ENCODE results near the gene AIP. TPM values are rescaled to one million over a fixed set of nuclear protein-coding genes. Genes with fewer than 3 reads are reported as not detected.

Gene AIP
- total RNA-seq, 1 donor from 2014 or later, result 84.5 TPM

- Histone ChIP-seq H3K27ac (ENCODE audit: low read depth, low read length) (no peak overlapping the region), H3K27me3 (ENCODE audit: control insufficient read depth in 3 of 3, insufficient read depth in 3 of 3, low read length in 3 of 3) (peaks cover 0 to 11% (median 3%) of the 10 kb centered on the region in 3 donors), H3K4me1 (ENCODE audit: control insufficient read depth in 3 of 3, insufficient read depth in 3 of 3, low read length in 3 of 3) (no peaks in the 10 kb centered on the region), H3K9ac (ENCODE audit: low read depth in 1 of 3, low read length in 3 of 3) (no peak overlapping the region), H3K9me3 (ENCODE audit: control insufficient read depth in 3 of 3, low read length in 3 of 3) (peaks cover 0 to 3% (median 0%) of the 10 kb centered on the region in 3 donors), H3K4me3 (ENCODE audit: low read length in 3 of 3) (no peak overlapping the region), H3K36me3 (ENCODE audit: control insufficient read depth in 3 of 3, insufficient read depth in 3 of 3, low read length in 3 of 3) (no peaks in the 10 kb centered on the region)
Measured at GRCh38 chr11:67530282-67530592, 47.4 kb downstream of the AIP start.

- Histone ChIP-seq H3K4me1 (ENCODE audit: control insufficient read depth in 3 of 3, insufficient read depth in 3 of 3, low read length in 3 of 3) (no peaks in the 10 kb centered on the region), H3K36me3 (ENCODE audit: control insufficient read depth in 3 of 3, insufficient read depth in 3 of 3, low read length in 3 of 3) (no peaks in the 10 kb centered on the region), H3K9me3 (ENCODE audit: control insufficient read depth in 3 of 3, low read length in 3 of 3) (peaks cover 0 to 3% (median 0%) of the 10 kb centered on the region in 3 donors), H3K27ac (ENCODE audit: low read depth, low read length) (no peak overlapping the region), H3K9ac (ENCODE audit: low read depth in 1 of 3, low read length in 3 of 3) (no peak overlapping the region), H3K4me3 (ENCODE audit: low read length in 3 of 3) (no peak overlapping the region), H3K27me3 (ENCODE audit: control insufficient read depth in 3 of 3, insufficient read depth in 3 of 3, low read length in 3 of 3) (peaks cover 0 to 4% (median 3%) of the 10 kb centered on the region in 3 donors)
Measured at GRCh38 chr11:67532889-67533288, 50.1 kb downstream of the AIP start.

DNA sequence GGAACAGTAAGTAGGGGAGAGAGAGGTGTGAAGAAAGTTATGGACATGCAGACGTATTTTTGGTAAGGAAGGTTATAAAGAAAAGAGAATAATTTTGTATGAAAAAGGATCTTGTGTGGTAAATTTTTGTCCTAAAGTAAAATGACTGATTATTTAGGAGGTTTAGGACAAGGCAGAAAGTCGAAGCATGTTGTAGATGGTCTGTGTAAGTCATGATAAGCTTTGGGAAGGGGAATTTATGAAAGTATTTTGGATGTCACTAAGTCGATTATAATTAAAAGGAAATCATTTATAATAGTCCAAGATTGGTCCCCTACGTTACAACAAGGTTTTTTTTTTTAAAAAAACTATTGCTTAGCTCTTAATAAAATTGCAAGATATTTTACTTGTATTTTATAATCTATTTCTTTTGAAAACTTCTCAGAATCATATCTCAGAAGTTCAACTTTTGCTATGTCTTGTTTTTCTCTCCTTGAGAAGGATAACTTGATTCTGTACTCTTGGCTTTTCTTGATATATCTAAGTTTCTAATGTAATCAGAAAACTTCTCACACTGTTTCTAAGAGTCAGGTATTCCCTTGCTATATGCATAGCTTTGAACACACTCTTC, 51.3 kb downstream of the AIP start:
- Histone ChIP-seq H3K27ac (ENCODE audit: low read depth, low read length) (no peak overlapping the region), H3K36me3 (ENCODE audit: control insufficient read depth in 3 of 3, insufficient read depth in 3 of 3, low read length in 3 of 3) (no peaks in the 10 kb centered on the region), H3K9ac (ENCODE audit: low read depth in 1 of 3, low read length in 3 of 3) (no peak overlapping the region), H3K4me3 (ENCODE audit: low read length in 3 of 3) (no peak overlapping the region), H3K4me1 (ENCODE audit: control insufficient read depth in 3 of 3, insufficient read depth in 3 of 3, low read length in 3 of 3) (no peaks in the 10 kb centered on the region), H3K9me3 (ENCODE audit: control insufficient read depth in 3 of 3, low read length in 3 of 3) (peaks cover 0 to 3% (median 0%) of the 10 kb centered on the region in 3 donors), H3K27me3 (ENCODE audit: control insufficient read depth in 3 of 3, insufficient read depth in 3 of 3, low read length in 3 of 3) (peaks cover 0 to 7% (median 3%) of the 10 kb centered on the region in 3 donors)

DNA sequence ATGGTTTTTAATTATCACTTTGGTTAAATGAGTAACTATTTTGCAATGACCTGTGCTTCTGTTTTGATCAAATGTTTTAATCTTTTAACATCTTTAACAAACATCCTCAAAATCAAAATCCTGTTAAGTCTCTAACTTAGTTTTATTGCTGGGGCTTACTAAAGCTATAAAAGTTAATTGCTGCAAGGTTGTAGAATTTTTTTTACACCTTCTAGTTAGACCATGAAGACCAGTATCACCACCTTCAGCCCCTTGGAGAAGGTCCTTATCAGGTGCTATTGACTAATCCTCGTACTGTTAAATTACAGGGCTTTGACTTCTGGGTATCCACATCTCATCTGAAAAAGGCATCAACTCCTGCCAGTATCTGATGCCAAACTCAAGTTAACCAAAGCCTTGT, 52.7 kb downstream of the AIP start:
- H3K36me3 ChIP-seq (ENCODE audit: control insufficient read depth in 3 of 3, insufficient read depth in 3 of 3, low read length in 3 of 3), result no peaks in the 10 kb centered on the region
- peaks cover 0 to 3% (median 0%) of the 10 kb centered on the region in 3 donors for H3K9me3 ChIP-seq (ENCODE audit: control insufficient read depth in 3 of 3, low read length in 3 of 3)
- no peaks in the 10 kb centered on the region for H3K4me1 ChIP-seq (ENCODE audit: control insufficient read depth in 3 of 3, insufficient read depth in 3 of 3, low read length in 3 of 3)
- H3K4me3 ChIP-seq (ENCODE audit: low read length in 3 of 3), result no peak overlapping the region
- H3K27me3 ChIP-seq (ENCODE audit: control insufficient read depth in 3 of 3, insufficient read depth in 3 of 3, low read length in 3 of 3), result peaks cover 0 to 3% (median 0%) of the 10 kb centered on the region in 3 donors
- no peak overlapping the region for H3K9ac ChIP-seq (ENCODE audit: low read depth in 1 of 3, low read length in 3 of 3)
- no peak overlapping the region for H3K27ac ChIP-seq (ENCODE audit: low read depth, low read length)

- Histone ChIP-seq H3K4me1 (ENCODE audit: control insufficient read depth in 3 of 3, insufficient read depth in 3 of 3, low read length in 3 of 3) (no peaks in the 10 kb centered on the region), H3K9me3 (ENCODE audit: control insufficient read depth in 3 of 3, low read length in 3 of 3) (peaks cover 0 to 3% (median 0%) of the 10 kb centered on the region in 3 donors), H3K36me3 (ENCODE audit: control insufficient read depth in 3 of 3, insufficient read depth in 3 of 3, low read length in 3 of 3) (no peaks in the 10 kb centered on the region), H3K9ac (ENCODE audit: low read depth in 1 of 3, low read length in 3 of 3) (no peak overlapping the region), H3K27ac (ENCODE audit: low read depth, low read length) (no peak overlapping the region), H3K4me3 (ENCODE audit: low read length in 3 of 3) (no peak overlapping the region), H3K27me3 (ENCODE audit: control insufficient read depth in 3 of 3, insufficient read depth in 3 of 3, low read length in 3 of 3) (peaks cover 0 to 3% (median 0%) of the 10 kb centered on the region in 3 donors)
Measured at GRCh38 chr11:67538306-67538705, 55.5 kb downstream of the AIP start.

GRCh38 chr11:67538823-67539505, 56.1 kb downstream of the AIP start:
- no peaks in the 10 kb centered on the region for H3K36me3 ChIP-seq (ENCODE audit: control insufficient read depth in 3 of 3, insufficient read depth in 3 of 3, low read length in 3 of 3)
- H3K9me3 ChIP-seq (ENCODE audit: control insufficient read depth in 3 of 3, low read length in 3 of 3), result no peaks in the 10 kb centered on the region
- H3K4me1 ChIP-seq (ENCODE audit: control insufficient read depth in 3 of 3, insufficient read depth in 3 of 3, low read length in 3 of 3), result no peaks in the 10 kb centered on the region
- no peak overlapping the region for H3K27ac ChIP-seq (ENCODE audit: low read depth, low read length)
- no peak overlapping the region for H3K9ac ChIP-seq (ENCODE audit: low read depth in 1 of 3, low read length in 3 of 3)
- H3K27me3 ChIP-seq (ENCODE audit: control insufficient read depth in 3 of 3, insufficient read depth in 3 of 3, low read length in 3 of 3), result peaks cover 0 to 3% (median 0%) of the 10 kb centered on the region in 3 donors
- H3K4me3 ChIP-seq (ENCODE audit: low read length in 3 of 3), result no peak overlapping the region

- H3K27me3 ChIP-seq (ENCODE audit: control insufficient read depth in 3 of 3, insufficient read depth in 3 of 3, low read length in 3 of 3), result peaks cover 0 to 3% (median 0%) of the 10 kb centered on the region in 3 donors
- H3K4me1 ChIP-seq (ENCODE audit: control insufficient read depth in 3 of 3, insufficient read depth in 3 of 3, low read length in 3 of 3), result peaks cover 0 to under 1% (median 0%) of the 10 kb centered on the region in 3 donors
- no peak overlapping the region for H3K4me3 ChIP-seq (ENCODE audit: low read length in 3 of 3)
- no peak overlapping the region for H3K9ac ChIP-seq (ENCODE audit: low read depth in 1 of 3, low read length in 3 of 3)
- H3K27ac ChIP-seq (ENCODE audit: low read depth, low read length), result no peak overlapping the region
- H3K9me3 ChIP-seq (ENCODE audit: control insufficient read depth in 3 of 3, low read length in 3 of 3), result no peaks in the 10 kb centered on the region
- no peaks in the 10 kb centered on the region for H3K36me3 ChIP-seq (ENCODE audit: control insufficient read depth in 3 of 3, insufficient read depth in 3 of 3, low read length in 3 of 3)
Measured at GRCh38 chr11:67539550-67539949, 56.7 kb downstream of the AIP start.

Small RNA genes within 50 kb of the gene (small RNA-seq; reads per million reads assigned to genes)
- not detected for gene MIR6752

Other genes with a start within 250 kb of the AIP start
- 27.7 TPM for gene GRK2, start 216.6 kb upstream of the AIP start, total RNA-seq
- gene ANKRD13D, start 193.7 kb upstream of the AIP start, total RNA-seq, result 12.5 TPM
- gene SSH3, start 179.5 kb upstream of the AIP start, total RNA-seq, result 6.8 TPM
- gene POLD4, start 129.5 kb upstream of the AIP start, total RNA-seq, result 14.6 TPM
- 1.0 TPM for gene CLCF1, start 109.4 kb upstream of the AIP start, total RNA-seq
- 2.6 TPM for gene RAD9A, start 91.0 kb upstream of the AIP start, total RNA-seq
- gene PPP1CA, start 81.2 kb upstream of the AIP start, total RNA-seq, result 163 TPM
- 1.0 TPM for gene TBC1D10C, start 78.9 kb upstream of the AIP start, total RNA-seq
- gene CARNS1, start 67.3 kb upstream of the AIP start, total RNA-seq, result 17.2 TPM
- 23.5 TPM for gene RPS6KB2, start 54.5 kb upstream of the AIP start, total RNA-seq
- not detected for gene PTPRCAP, start 45.3 kb upstream of the AIP start, total RNA-seq
- 34.4 TPM for gene CORO1B, start 39.5 kb upstream of the AIP start, total RNA-seq
- not detected for gene GPR152, start 30.3 kb upstream of the AIP start, total RNA-seq
- gene CABP4, start 27.7 kb upstream of the AIP start, total RNA-seq, result 0.52 TPM
- 17.2 TPM for gene TMEM134, start 13.8 kb upstream of the AIP start, total RNA-seq
- 5.7 TPM for gene PITPNM1, start 22.3 kb downstream of the AIP start, total RNA-seq
- gene CDK2AP2, start 25.1 kb downstream of the AIP start, total RNA-seq, result 2.6 TPM
- not detected for gene CABP2, start 40.4 kb downstream of the AIP start, total RNA-seq
- gene GSTP1, start 100.8 kb downstream of the AIP start, total RNA-seq, result 293 TPM
- 178 TPM for gene NDUFV1, start 123.9 kb downstream of the AIP start, total RNA-seq
- gene NUDT8, start 146.9 kb downstream of the AIP start, total RNA-seq, result 5.2 TPM
- not detected for gene TBX10, start 156.7 kb downstream of the AIP start, total RNA-seq
- gene ACY3, start 167.7 kb downstream of the AIP start, total RNA-seq, result not detected
- not detected for gene ALDH3B2, start 191.6 kb downstream of the AIP start, total RNA-seq